Type B pancreatic cell (in vitro differentiated cells): ENCODE results near the gene C7orf33. TPM values are rescaled to one million over a fixed set of nuclear protein-coding genes. Genes with fewer than 3 reads are reported as not detected.

ENCODE experiments used
- DNase-seq: peaks from one replicate; pipeline ENCODE4 v3.0.0; 2021; ENCODE audit warnings: mixed read lengths; ENCODE audit not compliant: unreplicated experiment; ENCODE audit errors: extremely low spot score
- H3K27ac Mint-ChIP-seq: 2 replicates; pipeline ENCODE4 v1.8.0; 2021; ENCODE audit warnings: mild to moderate bottlenecking, mixed read lengths
- H3K27me3 Mint-ChIP-seq: 2 replicates; pipeline ENCODE4 v1.8.0; 2021; ENCODE audit warnings: mixed read lengths
- H3K36me3 Mint-ChIP-seq: 2 replicates; pipeline ENCODE4 v1.8.0; 2021; ENCODE audit warnings: mixed read lengths
- H3K4me1 Mint-ChIP-seq: one replicate; pipeline ENCODE4 v1.8.0; 2021; ENCODE audit warnings: mixed read lengths; ENCODE audit not compliant: unreplicated experiment
- H3K4me3 Mint-ChIP-seq: 2 replicates; pipeline ENCODE4 v1.8.0; 2021; ENCODE audit warnings: mild to moderate bottlenecking, mixed read lengths
- H3K9me3 Mint-ChIP-seq: 2 replicates; pipeline ENCODE4 v1.8.0; 2021; ENCODE audit warnings: mixed read lengths
- CTCF ChIP-seq: fragments of 200-600 bp; sonication (generic); conservative IDR thresholded peaks from 2 replicates; pipeline ENCODE4 v1.5.0; 2021; ENCODE audit warnings: antibody characterized with exemption, mild to moderate bottlenecking
- total RNA-seq: library from RNA; stranded (reverse); gene quantifications from 2 replicates; pipeline ENCODE4 v1.2.1, GENCODE V29; 2021; ENCODE audit warnings: low replicate concordance

The C7orf33 gene
- total RNA-seq, 1 donor from 2014 or later, result not detected

- Mint-ChIP-seq H3K9me3 (peaks cover 6% of the 10 kb centered on the region), H3K4me3 (peak overlapping the region; percentile 16), H3K27me3 (peaks cover 3% of the 10 kb centered on the region), H3K27ac (peak overlapping the region; percentile 15), H3K4me1 (peaks cover 27% of the 10 kb centered on the region), H3K36me3 (no peaks in the 10 kb centered on the region)
- DNase-seq, result no peak
- no peak for TF ChIP-seq CTCF
Observed at GRCh38 chr7:148622887-148623585, 32.5 kb downstream of the C7orf33 start.

- peaks cover 27% of the 10 kb centered on the region for H3K4me1 Mint-ChIP-seq
- H3K27me3 Mint-ChIP-seq, result peaks cover 3% of the 10 kb centered on the region
- H3K27ac Mint-ChIP-seq, result peak overlapping the region; percentile 15
- no peak overlapping the region for H3K4me3 Mint-ChIP-seq
- DNase-seq, result no peak
- no peak for TF ChIP-seq CTCF
- peaks cover 6% of the 10 kb centered on the region for H3K9me3 Mint-ChIP-seq
- H3K36me3 Mint-ChIP-seq, result no peaks in the 10 kb centered on the region
Observed at GRCh38 chr7:148623586-148624282, 33.2 kb downstream of the C7orf33 start.

- no peak for DNase-seq
- no peak for TF ChIP-seq CTCF
- Mint-ChIP-seq H3K4me3 (peak overlapping the region; percentile 15), H3K36me3 (no peaks in the 10 kb centered on the region), H3K9me3 (peaks cover 6% of the 10 kb centered on the region), H3K27ac (peak overlapping the region; percentile 23), H3K4me1 (peaks cover 27% of the 10 kb centered on the region), H3K27me3 (peaks cover 3% of the 10 kb centered on the region)
Observed at GRCh38 chr7:148624735-148625134, 34.2 kb downstream of the C7orf33 start.

- peaks cover 6% of the 10 kb centered on the region for H3K9me3 Mint-ChIP-seq
- H3K27me3 Mint-ChIP-seq, result peaks cover 3% of the 10 kb centered on the region
- no peak overlapping the region for H3K4me3 Mint-ChIP-seq
- no peaks in the 10 kb centered on the region for H3K36me3 Mint-ChIP-seq
- no peak overlapping the region for H3K27ac Mint-ChIP-seq
- DNase-seq, result no peak
- no peak for TF ChIP-seq CTCF
- H3K4me1 Mint-ChIP-seq, result peaks cover 27% of the 10 kb centered on the region
Observed at GRCh38 chr7:148625342-148625741, 34.8 kb downstream of the C7orf33 start.

GRCh38 chr7:148626828-148627227, 36.3 kb downstream of the C7orf33 start:
- no peaks in the 10 kb centered on the region for H3K27me3 Mint-ChIP-seq
- H3K4me1 Mint-ChIP-seq, result peaks cover 18% of the 10 kb centered on the region
- no peak overlapping the region for H3K27ac Mint-ChIP-seq
- H3K36me3 Mint-ChIP-seq, result no peaks in the 10 kb centered on the region
- no peak overlapping the region for H3K4me3 Mint-ChIP-seq
- no peak for TF ChIP-seq CTCF
- no peak for DNase-seq
- H3K9me3 Mint-ChIP-seq, result no peaks in the 10 kb centered on the region
